Neuron (in vitro differentiated cells): ENCODE data around the gene DDI1.

Source experiments
- H2AFZ ChIP-seq: one replicate; pipeline ENCODE4 v1.6.1; 2013; ENCODE audit warnings: low read depth, mild to moderate bottlenecking, inconsistent platforms, low read length, moderate library complexity
- H3K27me3 ChIP-seq: one replicate; pipeline ENCODE4 v1.6.1; 2013; ENCODE audit warnings: low read length; ENCODE audit not compliant: insufficient read depth
- H3K36me3 ChIP-seq: one replicate; pipeline ENCODE4 v1.6.1; 2013; ENCODE audit warnings: low read length; ENCODE audit not compliant: insufficient read depth
- H3K4me1 ChIP-seq: one replicate; pipeline ENCODE4 v1.6.1; 2013; ENCODE audit warnings: low read length; ENCODE audit not compliant: insufficient read depth
- H3K4me3 ChIP-seq: 2 replicates; pipeline ENCODE4 v1.5.1; 2013; ENCODE audit warnings: mild to moderate bottlenecking, low read length, moderate library complexity
- H3K9me3 ChIP-seq: one replicate; pipeline ENCODE4 v1.6.1; 2013; ENCODE audit warnings: low read length

The DDI1 gene

DNA sequence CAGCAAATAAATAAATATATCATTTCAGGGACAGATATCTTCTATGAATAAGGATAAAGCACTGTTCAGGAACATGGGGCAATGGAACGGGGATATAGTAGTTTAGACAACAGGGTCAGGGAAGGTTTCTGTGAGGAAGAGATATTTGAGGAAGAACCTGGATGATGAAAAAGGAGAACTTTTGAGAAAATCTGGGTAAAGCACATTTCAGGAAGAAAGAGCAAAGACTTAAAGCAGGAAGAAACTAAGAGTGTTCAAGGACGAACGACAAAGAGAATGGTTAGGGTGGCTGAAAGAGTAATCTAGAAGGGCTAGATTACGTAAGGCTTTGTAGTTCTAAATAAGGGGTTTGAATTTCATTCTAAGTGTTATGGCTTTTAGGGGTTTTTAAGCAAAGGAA, 12.7 kb downstream of the DDI1 start:
- Histone ChIP-seq H3K36me3 (no peaks in the 10 kb centered on the region), H3K4me1 (no peaks in the 10 kb centered on the region), H3K9me3 (no peaks in the 10 kb centered on the region), H2AFZ (no peak overlapping the region), H3K4me3 (no peak overlapping the region), H3K27me3 (no peaks in the 10 kb centered on the region)

DNA sequence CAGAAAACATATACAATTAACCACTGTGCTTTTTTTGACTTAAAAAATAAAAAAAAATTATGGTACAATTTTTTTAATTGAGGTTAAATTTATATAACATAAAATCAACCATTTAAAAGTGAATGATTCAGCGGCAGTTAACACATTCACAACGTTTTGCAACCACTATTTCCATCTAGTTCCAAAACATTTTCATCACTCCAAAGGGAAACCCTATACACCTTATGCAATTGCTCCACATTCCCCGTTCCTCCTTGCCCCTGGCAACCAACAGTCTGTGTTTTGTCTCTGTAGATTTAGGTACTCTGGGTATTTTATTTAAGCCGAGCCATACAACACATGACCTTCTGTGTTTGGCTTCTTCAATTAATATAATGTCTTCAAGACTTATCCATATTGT, 15.3 kb downstream of the DDI1 start:
- Histone ChIP-seq H2AFZ (no peak overlapping the region), H3K36me3 (no peaks in the 10 kb centered on the region), H3K27me3 (no peaks in the 10 kb centered on the region), H3K4me3 (no peak overlapping the region), H3K4me1 (peaks cover 9% of the 10 kb centered on the region), H3K9me3 (no peaks in the 10 kb centered on the region)

DNA sequence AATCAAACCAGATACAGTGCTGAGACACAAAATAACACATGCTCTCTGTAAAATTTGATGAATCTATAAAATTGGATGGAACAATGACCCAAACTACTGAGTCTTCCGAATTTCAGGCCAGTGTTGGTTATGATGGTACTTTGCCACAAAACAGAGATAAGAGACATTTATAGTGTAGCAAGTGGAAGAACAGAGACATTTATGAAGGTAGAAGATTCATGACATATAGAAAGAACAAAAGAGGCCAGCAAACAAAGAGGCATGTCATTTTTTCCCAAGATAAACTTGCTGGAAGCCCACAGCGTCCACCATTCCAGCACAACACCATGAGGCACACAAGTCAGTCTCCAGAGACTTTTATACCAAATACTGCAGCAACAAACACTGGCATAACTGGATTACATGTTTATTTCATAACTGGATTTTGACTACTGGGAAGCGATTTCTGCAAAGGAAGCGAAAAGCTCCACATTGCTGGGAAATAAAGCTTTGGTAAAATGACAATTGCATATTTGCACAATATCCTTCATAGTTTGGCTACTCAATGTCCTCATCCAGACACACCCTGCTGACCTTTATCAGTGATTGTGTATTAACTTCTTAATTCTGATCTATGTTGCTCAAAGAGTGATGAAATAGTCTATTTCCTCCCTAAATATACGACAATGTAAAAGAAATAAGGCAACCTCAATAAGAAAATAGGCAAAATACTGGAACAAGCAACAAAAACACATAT, 17.5 kb downstream of the DDI1 start:
- no peaks in the 10 kb centered on the region for H3K9me3 ChIP-seq
- no peak overlapping the region for H2AFZ ChIP-seq
- H3K4me3 ChIP-seq = no peak overlapping the region

DNA sequence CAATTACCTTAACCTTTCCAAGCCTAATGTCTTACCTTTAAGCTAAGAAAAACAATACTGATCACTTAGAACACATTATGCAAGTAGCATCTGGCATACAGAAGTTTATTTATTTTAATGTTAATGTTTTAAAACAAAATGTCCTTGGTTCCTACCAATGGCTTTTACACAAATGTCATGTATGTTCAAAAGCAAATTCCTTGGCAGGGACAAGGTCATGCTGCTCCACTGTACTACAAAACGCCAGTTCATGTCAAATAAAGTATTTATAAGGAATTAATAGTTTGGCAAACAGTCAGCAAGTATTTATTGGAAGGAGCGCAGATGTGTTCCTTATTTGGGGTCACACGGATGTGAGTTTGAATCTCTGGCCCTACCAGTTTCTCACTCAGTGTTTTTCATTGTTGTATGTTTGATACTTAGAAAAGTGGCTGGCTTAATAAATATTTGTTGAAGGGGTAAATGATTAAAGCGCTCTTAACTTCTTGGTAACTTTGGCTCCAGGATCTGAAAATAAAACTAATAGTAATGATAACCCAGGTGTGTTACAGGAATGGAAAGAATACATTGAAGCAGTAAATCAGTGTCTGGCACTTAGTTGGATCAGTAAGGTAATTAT, 18.6 kb downstream of the DDI1 start:
- Histone ChIP-seq H3K36me3 (no peaks in the 10 kb centered on the region), H3K4me3 (no peak overlapping the region)

More for the DNA sequence above, 17.5 kb downstream of the DDI1 start:
- Histone ChIP-seq H3K27me3 (no peaks in the 10 kb centered on the region), H3K36me3 (no peaks in the 10 kb centered on the region), H3K4me1 (peaks cover 9% of the 10 kb centered on the region)

DNA sequence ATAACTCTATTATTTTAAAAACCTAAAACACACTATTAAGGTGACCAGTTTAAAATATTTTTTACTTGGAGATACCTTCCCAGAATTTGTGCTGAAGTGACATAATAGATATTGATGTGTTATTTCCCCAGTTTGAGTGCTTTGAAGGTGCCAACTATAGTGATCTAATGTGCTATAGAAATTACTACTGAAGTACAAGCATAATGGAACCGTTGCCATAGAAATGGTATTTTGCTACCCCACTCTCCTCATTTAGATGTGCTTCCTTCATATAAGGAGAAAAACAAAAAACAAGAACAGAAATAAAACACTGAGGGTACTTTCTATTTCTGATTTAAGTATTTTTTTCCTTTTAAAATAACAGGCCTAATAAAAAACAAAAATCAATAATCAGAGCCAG, 19.2 kb downstream of the DDI1 start:
- H3K4me3 ChIP-seq = no peak overlapping the region
- H3K27me3 ChIP-seq = no peaks in the 10 kb centered on the region
- H3K9me3 ChIP-seq = no peaks in the 10 kb centered on the region
- H3K4me1 ChIP-seq = peaks cover 9% of the 10 kb centered on the region
- H2AFZ ChIP-seq = no peak overlapping the region
- no peaks in the 10 kb centered on the region for H3K36me3 ChIP-seq

More for the DNA sequence above, 18.6 kb downstream of the DDI1 start:
- Histone ChIP-seq H3K4me1 (peaks cover 9% of the 10 kb centered on the region), H3K27me3 (no peaks in the 10 kb centered on the region), H2AFZ (no peak overlapping the region), H3K9me3 (no peaks in the 10 kb centered on the region)

DNA sequence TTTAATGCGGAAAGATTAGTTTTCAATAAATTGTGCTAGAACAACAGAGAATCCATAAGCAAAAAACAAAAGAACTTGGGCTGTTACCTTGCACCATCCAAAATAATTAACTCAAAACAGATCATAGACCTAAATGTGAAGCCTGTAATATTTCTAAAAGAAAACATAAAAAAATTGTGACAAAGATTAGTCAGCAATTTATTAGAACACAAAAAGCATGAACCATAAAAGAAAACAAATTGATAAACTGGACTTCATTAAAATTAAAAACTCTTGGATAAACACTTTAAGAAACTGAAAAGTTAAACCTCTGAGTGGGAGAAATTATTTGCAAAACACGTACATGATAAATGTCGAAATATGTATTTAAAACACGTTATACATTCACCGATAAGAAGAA, 21.5 kb downstream of the DDI1 start:
- no peaks in the 10 kb centered on the region for H3K9me3 ChIP-seq
- no peak overlapping the region for H2AFZ ChIP-seq
- H3K36me3 ChIP-seq = no peaks in the 10 kb centered on the region
- H3K27me3 ChIP-seq = no peaks in the 10 kb centered on the region
- H3K4me3 ChIP-seq = no peak overlapping the region
- peaks cover 9% of the 10 kb centered on the region for H3K4me1 ChIP-seq

DNA sequence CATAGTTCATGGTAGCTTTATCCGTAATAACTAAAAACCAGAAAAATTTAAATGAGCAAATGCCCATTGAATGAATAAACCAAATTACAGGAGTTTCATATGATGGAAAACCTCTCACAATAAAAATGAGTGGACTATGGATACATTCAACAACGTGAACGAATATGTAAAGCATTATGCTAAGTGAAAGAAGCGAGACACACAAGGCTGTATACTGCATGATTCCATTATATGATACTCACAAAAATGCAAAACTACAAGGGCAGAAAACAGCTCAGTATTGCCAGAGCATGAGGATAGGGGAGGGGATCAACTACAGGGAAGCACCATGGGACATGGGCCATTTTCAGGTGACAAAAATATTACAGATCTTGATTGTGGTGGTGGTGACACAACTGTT, 22.2 kb downstream of the DDI1 start:
- H3K4me3 ChIP-seq = no peak overlapping the region
- H3K4me1 ChIP-seq = peaks cover 9% of the 10 kb centered on the region
- H3K27me3 ChIP-seq = no peaks in the 10 kb centered on the region
- H3K9me3 ChIP-seq = no peaks in the 10 kb centered on the region
- no peak overlapping the region for H2AFZ ChIP-seq
- H3K36me3 ChIP-seq = no peaks in the 10 kb centered on the region

DNA sequence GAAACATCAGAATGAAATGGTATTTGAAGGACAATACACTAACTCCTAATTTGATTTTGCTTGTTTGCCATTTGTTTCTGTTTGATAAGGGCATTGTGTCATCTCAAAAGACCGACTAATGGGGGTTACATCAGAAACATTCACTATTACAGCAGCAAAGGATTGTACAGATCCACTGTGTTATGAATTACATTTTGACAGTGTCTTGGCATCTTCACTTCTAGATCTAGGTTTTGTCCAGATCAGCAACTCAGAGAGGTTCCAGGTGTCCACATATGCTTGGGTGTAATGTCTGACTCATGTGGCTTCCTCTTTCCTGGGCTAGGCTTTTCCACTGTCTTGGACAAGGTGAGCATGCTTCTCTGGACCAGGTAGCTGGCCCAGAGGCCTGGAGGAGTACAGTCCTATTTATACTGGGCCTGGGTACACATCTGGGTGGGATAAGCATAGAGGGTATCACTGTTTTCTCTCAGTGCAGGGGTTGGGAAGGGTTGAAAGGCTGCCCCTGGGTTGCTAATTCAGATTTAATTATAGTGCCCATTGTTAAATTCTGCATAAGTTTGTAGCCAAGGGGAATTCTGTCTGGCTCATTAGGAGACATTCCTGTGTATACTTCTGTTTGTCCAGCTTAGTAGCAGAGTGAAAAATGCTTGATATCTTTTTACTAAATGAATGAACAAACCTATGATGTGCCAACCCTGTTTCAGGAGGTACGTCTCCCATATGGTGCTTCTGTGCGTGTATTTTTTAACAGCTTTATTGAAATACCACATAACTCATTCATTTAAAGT, 23.8 kb downstream of the DDI1 start:
- H3K27me3 ChIP-seq = no peaks in the 10 kb centered on the region
- H3K9me3 ChIP-seq = no peaks in the 10 kb centered on the region
- H3K36me3 ChIP-seq = no peaks in the 10 kb centered on the region
- no peak overlapping the region for H3K4me3 ChIP-seq
- H3K4me1 ChIP-seq = peaks cover 7% of the 10 kb centered on the region
- no peak overlapping the region for H2AFZ ChIP-seq

DNA sequence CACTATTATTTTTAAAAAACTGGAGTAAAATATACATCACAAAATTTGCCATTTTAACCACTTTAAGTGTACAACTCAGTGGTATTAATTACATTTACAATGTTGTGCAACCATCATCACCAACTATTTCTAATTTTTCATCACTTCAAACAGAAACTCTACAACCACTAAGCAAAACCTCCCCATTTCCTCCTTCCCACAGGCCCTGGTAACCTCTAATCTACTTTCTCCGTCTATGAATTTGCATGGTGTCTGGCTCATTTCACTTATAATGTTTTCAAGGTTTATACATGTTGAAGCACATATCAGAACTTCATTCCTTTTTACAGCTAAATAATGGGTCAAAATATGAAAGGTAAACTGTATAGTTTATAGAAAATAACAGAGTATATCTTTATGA, 24.4 kb downstream of the DDI1 start:
- Histone ChIP-seq H3K36me3 (no peaks in the 10 kb centered on the region), H3K4me1 (peaks cover under 1% of the 10 kb centered on the region), H3K9me3 (no peaks in the 10 kb centered on the region), H3K4me3 (no peak overlapping the region), H3K27me3 (no peaks in the 10 kb centered on the region), H2AFZ (no peak overlapping the region)

DNA sequence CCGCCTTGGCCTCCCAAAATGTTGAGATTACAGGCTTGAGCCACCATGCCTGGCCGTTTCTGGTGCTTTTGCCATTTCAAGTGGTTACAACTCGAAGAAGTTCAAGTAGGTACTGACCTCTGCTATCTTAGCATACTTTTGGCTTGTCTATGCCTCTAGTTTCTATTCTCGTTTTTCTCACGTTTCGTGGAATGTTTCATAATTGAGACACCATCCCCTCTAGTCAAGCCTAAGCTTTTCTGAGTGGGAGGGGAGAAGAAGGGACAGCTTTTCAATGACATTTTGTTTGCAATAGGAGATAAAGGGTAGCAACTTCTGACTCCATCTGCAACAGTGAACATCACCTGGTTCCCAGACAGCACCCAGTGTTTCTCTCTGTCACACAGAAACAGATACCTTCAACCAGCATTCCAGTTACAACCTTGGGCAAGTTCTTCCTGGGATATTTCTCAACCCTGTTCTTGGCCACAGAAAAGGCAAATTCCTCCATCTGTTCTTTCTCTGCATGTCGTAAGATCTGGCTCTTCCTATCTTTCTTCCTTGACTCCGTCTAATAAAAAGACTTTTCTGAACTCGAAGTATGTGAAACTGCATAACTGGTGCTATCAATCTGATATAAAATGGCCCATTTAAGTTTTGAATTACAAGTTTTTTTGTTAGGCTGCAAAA, 25.5 kb downstream of the DDI1 start:
- H3K4me1 ChIP-seq = no peaks in the 10 kb centered on the region
- no peaks in the 10 kb centered on the region for H3K36me3 ChIP-seq
- no peak overlapping the region for H3K4me3 ChIP-seq
- no peak overlapping the region for H2AFZ ChIP-seq
- H3K9me3 ChIP-seq = no peaks in the 10 kb centered on the region
- no peaks in the 10 kb centered on the region for H3K27me3 ChIP-seq

DNA sequence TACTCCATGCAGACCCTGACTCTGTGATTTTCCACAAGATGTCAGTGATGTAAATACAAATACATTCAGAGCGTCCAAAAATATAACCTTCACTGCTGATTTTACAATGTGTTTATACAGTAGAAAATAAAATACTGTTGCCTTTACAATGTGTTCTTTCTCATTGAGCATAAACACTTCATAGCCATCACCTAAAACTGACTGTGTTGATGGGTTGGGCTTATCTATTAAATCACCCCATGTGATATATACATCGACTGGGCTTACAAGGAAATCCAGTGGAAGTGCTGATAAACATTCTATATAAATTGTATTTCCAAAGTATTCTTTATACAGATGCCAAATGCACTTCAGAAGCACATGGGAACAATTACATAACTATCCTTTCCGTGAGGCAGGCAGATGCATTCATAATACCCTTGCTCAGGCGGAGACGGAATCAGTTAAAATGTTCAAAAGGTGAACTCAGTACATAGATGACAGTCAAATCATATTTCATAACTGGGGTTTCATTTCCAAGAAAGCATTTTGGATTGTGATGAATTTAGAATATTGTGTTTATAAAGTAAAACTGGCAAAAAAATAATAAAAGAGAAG, 27.7 kb downstream of the DDI1 start:
- H3K4me1 ChIP-seq = no peaks in the 10 kb centered on the region
- H3K9me3 ChIP-seq = no peaks in the 10 kb centered on the region

DNA sequence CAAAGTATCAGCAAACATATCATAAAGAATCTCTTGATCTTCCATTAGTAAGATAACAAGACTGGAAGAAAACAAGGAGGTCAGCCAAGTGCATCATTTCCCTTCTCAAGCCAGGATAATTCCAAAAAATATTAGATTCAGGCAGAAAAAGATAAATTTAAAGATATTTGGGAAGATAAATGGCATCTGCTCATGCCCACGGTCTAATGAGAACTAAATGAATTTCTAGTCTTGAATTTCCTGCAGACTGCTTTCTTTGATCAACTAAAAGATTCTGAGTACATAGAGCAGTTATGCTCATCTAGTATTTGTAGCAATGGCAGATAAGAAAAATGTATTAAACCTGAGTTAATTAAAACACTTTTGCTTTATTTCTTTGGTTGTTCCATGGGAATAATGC, 31.1 kb downstream of the DDI1 start:
- H3K4me1 ChIP-seq = no peaks in the 10 kb centered on the region
- no peaks in the 10 kb centered on the region for H3K27me3 ChIP-seq
- H2AFZ ChIP-seq = no peak overlapping the region
- no peaks in the 10 kb centered on the region for H3K36me3 ChIP-seq
- H3K4me3 ChIP-seq = no peak overlapping the region
- H3K9me3 ChIP-seq = no peaks in the 10 kb centered on the region

More for the DNA sequence above, 27.7 kb downstream of the DDI1 start:
- no peak overlapping the region for H2AFZ ChIP-seq
- no peaks in the 10 kb centered on the region for H3K27me3 ChIP-seq
- no peaks in the 10 kb centered on the region for H3K36me3 ChIP-seq
- no peak overlapping the region for H3K4me3 ChIP-seq
